DOHH2 (cell line): ENCODE data around the gene WWOX.

Source experiments
- H3F3A ChIP-seq: fragments of 200-600 bp; sonication (generic), shearing (Covaris generic); 2 replicates; pipeline ENCODE4 v1.6.0; 2016; ENCODE audit warnings: antibody characterized with exemption, mild to moderate bottlenecking; ENCODE audit not compliant: control insufficient read depth, insufficient read depth
- H3K27ac ChIP-seq: fragments of 200-600 bp; sonication (generic); 2 replicates; pipeline ENCODE4 v1.5.1; 2014; ENCODE audit warnings: low read depth, mild to moderate bottlenecking, low read length, moderate library complexity
- H3K27me3 ChIP-seq: fragments of 200-600 bp; sonication (generic); 2 replicates; pipeline ENCODE4 v1.6.1; 2014; ENCODE audit warnings: mild to moderate bottlenecking, low read length, mixed read lengths; ENCODE audit not compliant: control insufficient read depth
- H3K36me3 ChIP-seq: fragments of 200-600 bp; sonication (generic); 2 replicates; pipeline ENCODE4 v1.6.1; 2014; ENCODE audit warnings: mild to moderate bottlenecking, low read length, moderate library complexity, mixed read lengths; ENCODE audit not compliant: control insufficient read depth
- H3K4me1 ChIP-seq: fragments of 200-600 bp; sonication (generic); 2 replicates; pipeline ENCODE4 v1.6.1; 2014; ENCODE audit warnings: mild to moderate bottlenecking, low read length, mixed read lengths; ENCODE audit not compliant: control insufficient read depth
- H3K4me2 ChIP-seq: fragments of 200-600 bp; sonication (generic); 2 replicates; pipeline ENCODE4 v1.6.0; 2014; ENCODE audit warnings: mild to moderate bottlenecking, low read length, moderate library complexity
- H3K4me3 ChIP-seq: fragments of 200-600 bp; sonication (generic); 2 replicates; pipeline ENCODE4 v1.5.1; 2014; ENCODE audit warnings: mild to moderate bottlenecking, low read length, mixed read lengths
- H3K79me2 ChIP-seq: fragments of 200-600 bp; sonication (generic); 2 replicates; pipeline ENCODE4 v1.6.1; 2014; ENCODE audit warnings: mild to moderate bottlenecking, low read length, mixed read lengths; ENCODE audit not compliant: control insufficient read depth
- H3K9me2 ChIP-seq: fragments of 200-600 bp; sonication (generic); replicated peaks from 2 replicates; pipeline ENCODE4 v1.6.1; 2014; ENCODE audit warnings: mild to moderate bottlenecking, low read length, mixed read lengths; ENCODE audit not compliant: control insufficient read depth
- H3K9me3 ChIP-seq: fragments of 200-600 bp; sonication (generic); 2 replicates; pipeline ENCODE4 v1.6.1; 2014; ENCODE audit warnings: antibody characterized with exemption, low read length, mixed read lengths; ENCODE audit not compliant: control insufficient read depth, insufficient read depth
- H4K20me1 ChIP-seq: fragments of 200-600 bp; sonication (generic); 2 replicates; pipeline ENCODE4 v1.6.0; 2014; ENCODE audit warnings: low read depth, mild to moderate bottlenecking, antibody characterized with exemption, low read length, moderate library complexity; ENCODE audit not compliant: control insufficient read depth, insufficient read depth
- CTCF ChIP-seq: fragments of 200-600 bp; sonication (generic); IDR thresholded peaks from one replicate; pipeline ENCODE4 v1.5.1; 2014; ENCODE audit warnings: antibody characterized with exemption, mild to moderate bottlenecking, low read depth, low read length; ENCODE audit not compliant: poor library complexity, severe bottlenecking
- EZH2phosphoT487 ChIP-seq: fragments of 200-600 bp; sonication (generic); IDR thresholded peaks from 2 replicates; pipeline ENCODE4 v1.6.1; 2017; ENCODE audit warnings: borderline replicate concordance, mild to moderate bottlenecking, antibody characterized with exemption, low read length, moderate library complexity, mixed read lengths

WWOX gene

GRCh38 chr16:78502812-78503350 lies 403.4 kb downstream of the WWOX start:
- no peaks in the 10 kb centered on the region for H3F3A ChIP-seq
- no peak for TF ChIP-seq EZH2phosphoT487
- H3K36me3 ChIP-seq, result no peaks in the 10 kb centered on the region

GRCh38 chr16:78503602-78504001 lies 404.1 kb downstream of the WWOX start:
- no peaks in the 10 kb centered on the region for H3K9me3 ChIP-seq
- no peaks in the 10 kb centered on the region for H3K27me3 ChIP-seq
- H3K79me2 ChIP-seq, result no peaks in the 10 kb centered on the region
- H4K20me1 ChIP-seq, result peaks cover 5% of the 10 kb centered on the region; the same call in 1 of the 2 replicates
- H3K4me2 ChIP-seq, result no peak overlapping the region
- no peak overlapping the region for H3K27ac ChIP-seq
- H3K4me3 ChIP-seq, result no peak overlapping the region
- H3F3A ChIP-seq, result no peaks in the 10 kb centered on the region
- H3K36me3 ChIP-seq, result no peaks in the 10 kb centered on the region
- H3K9me2 ChIP-seq, result no peaks in the 10 kb centered on the region
- H3K4me1 ChIP-seq, result no peaks in the 10 kb centered on the region
- TF ChIP-seq CTCF, result peak; percentile 82
- TF ChIP-seq EZH2phosphoT487, result no peak

More at GRCh38 chr16:78502812-78503350, 403.4 kb downstream of the WWOX start:
- Histone ChIP-seq H3K27ac (no peak overlapping the region), H3K4me3 (no peak overlapping the region), H3K9me2 (no peaks in the 10 kb centered on the region), H3K27me3 (no peaks in the 10 kb centered on the region), H3K4me1 (no peaks in the 10 kb centered on the region), H3K79me2 (no peaks in the 10 kb centered on the region), H3K4me2 (no peak overlapping the region), H4K20me1 (peaks cover 5% of the 10 kb centered on the region; the same call in 1 of the 2 replicates), H3K9me3 (no peaks in the 10 kb centered on the region)

GRCh38 chr16:78504401-78504851 lies 405.0 kb downstream of the WWOX start:
- Histone ChIP-seq H3K4me2 (no peak overlapping the region), H3K27ac (no peak overlapping the region), H4K20me1 (peaks cover 5% of the 10 kb centered on the region; the same call in 1 of the 2 replicates), H3K4me3 (no peak overlapping the region), H3K36me3 (no peaks in the 10 kb centered on the region), H3K9me3 (no peaks in the 10 kb centered on the region), H3K27me3 (no peaks in the 10 kb centered on the region), H3F3A (no peaks in the 10 kb centered on the region), H3K79me2 (no peaks in the 10 kb centered on the region), H3K4me1 (peaks cover 1% of the 10 kb centered on the region; the same call in 1 of the 2 replicates), H3K9me2 (no peaks in the 10 kb centered on the region)
- TF ChIP-seq CTCF, result no peak
- no peak for TF ChIP-seq EZH2phosphoT487

GRCh38 chr16:78505036-78505435 lies 405.6 kb downstream of the WWOX start:
- H3K4me1 ChIP-seq, result peaks cover 7% of the 10 kb centered on the region
- H3K9me2 ChIP-seq, result no peaks in the 10 kb centered on the region
- no peaks in the 10 kb centered on the region for H3K9me3 ChIP-seq
- no peak overlapping the region for H3K4me3 ChIP-seq
- H3K36me3 ChIP-seq, result no peaks in the 10 kb centered on the region
- H3K27ac ChIP-seq, result no peak overlapping the region
- H4K20me1 ChIP-seq, result peaks cover 5% of the 10 kb centered on the region; the same call in 1 of the 2 replicates
- H3K27me3 ChIP-seq, result no peaks in the 10 kb centered on the region
- TF ChIP-seq CTCF, result no peak
- TF ChIP-seq EZH2phosphoT487, result no peak
- H3K79me2 ChIP-seq, result no peaks in the 10 kb centered on the region
- no peak overlapping the region for H3K4me2 ChIP-seq
- no peaks in the 10 kb centered on the region for H3F3A ChIP-seq
